ENCODE data around the gene WDR46. TPM values are rescaled to one million over a fixed set of nuclear protein-coding genes. Genes with fewer than 3 reads are reported as not detected.
"Not testable (repeated sequence)": the region's sequence is repeated elsewhere in the genome, so short reads cannot be mapped to it uniquely, and the experiment has no call there.

The WDR46 gene
- total RNA-seq, 1 experiment from 2014 or later = 57.0 TPM

GRCh38 chr6:33271117-33271467 lies 17.9 kb downstream of the WDR46 start:
- CTCF ChIA-PET = interaction anchor here (0.6 to 1.5 kb wide), 6 partner anchors 8 to 266 kb away, joined by 3 to 10 read pairs (median 3); no protein-coding TSS in a partner anchor

GRCh38 chr6:33264015-33264414 lies 25.0 kb downstream of the WDR46 start:
- DNase-seq (ENCODE audit: unreplicated experiment) = no peak
- Mint-ChIP-seq H3K4me1 (ENCODE audit: insufficient read depth, unreplicated experiment) (peaks cover 6% of the 10 kb centered on the region), H3K4me3 (ENCODE audit: unreplicated experiment) (no peak overlapping the region), H3K9me3 (ENCODE audit: unreplicated experiment) (no peaks in the 10 kb centered on the region), H3K27me3 (ENCODE audit: insufficient read depth, unreplicated experiment) (no peaks in the 10 kb centered on the region), H3K36me3 (ENCODE audit: insufficient read depth, unreplicated experiment) (peaks cover 76% of the 10 kb centered on the region), H3K27ac (ENCODE audit: low read depth, unreplicated experiment) (no peak overlapping the region)
- CTCF ChIA-PET = interaction anchor here (0.7 to 1.0 kb wide), 2 partner anchors 8 to 14 kb away, joined by 3 to 4 read pairs; partner anchors contain the start of gene RPS18
- BruUV-seq (replicated peaks) = no TSS peak
- no peak for TF ChIP-seq CTCF (IDR thresholded peaks at IDR 0.05; ENCODE audit: unreplicated experiment)
- intact Hi-C loops (cut with micrococcal nuclease) = no loop called here
- POLR2A ChIA-PET = interaction anchor here (0.6 to 11.1 kb wide), 4 partner anchors 7 to 292 kb away, joined by 3 to 155 read pairs (median 4); partner anchors contain the start of genes B3GALT4, RPS18 and VPS52

More at GRCh38 chr6:33271117-33271467, 17.9 kb downstream of the WDR46 start:
- Mint-ChIP-seq H3K36me3 (ENCODE audit: insufficient read depth, unreplicated experiment) (peaks cover 86% of the 10 kb centered on the region), H3K9me3 (ENCODE audit: unreplicated experiment) (no peaks in the 10 kb centered on the region), H3K27me3 (ENCODE audit: insufficient read depth, unreplicated experiment) (no peaks in the 10 kb centered on the region), H3K4me3 (ENCODE audit: unreplicated experiment) (peak overlapping the region; percentile 99), H3K27ac (ENCODE audit: low read depth, unreplicated experiment) (peak overlapping the region; percentile 100), H3K4me1 (ENCODE audit: insufficient read depth, unreplicated experiment) (peaks cover 28% of the 10 kb centered on the region)
- POLR2A ChIA-PET = interaction anchor here (0.5 to 5.4 kb wide), 33 partner anchors 10 to 1372 kb away, joined by 3 to 155 read pairs (median 8); partner anchors contain the start of genes BRD2, HSD17B8, KIFC1 and PFDN6
- no TSS peak for BruUV-seq (replicated peaks)
- intact Hi-C loops (cut with micrococcal nuclease) = no loop called here
- TF ChIP-seq CTCF (IDR thresholded peaks at IDR 0.05; ENCODE audit: unreplicated experiment) = no peak
- no peak for DNase-seq (ENCODE audit: unreplicated experiment)

GRCh38 chr6:33262490-33262889 lies 26.5 kb downstream of the WDR46 start:
- H3K27ac Mint-ChIP-seq (ENCODE audit: low read depth, unreplicated experiment); DNase-seq (ENCODE audit: unreplicated experiment); H3K4me1 Mint-ChIP-seq (ENCODE audit: insufficient read depth, unreplicated experiment); H3K9me3 Mint-ChIP-seq (ENCODE audit: unreplicated experiment); BruUV-seq (replicated peaks); intact Hi-C loops (cut with micrococcal nuclease); H3K27me3 Mint-ChIP-seq (ENCODE audit: insufficient read depth, unreplicated experiment); H3K4me3 Mint-ChIP-seq (ENCODE audit: unreplicated experiment): not testable (repeated sequence)
- ChIA-PET POLR2A (interaction anchor here (0.9 to 11.1 kb wide), 3 partner anchors 8 to 37 kb away, joined by 3 to 155 read pairs (median 3); partner anchors contain the start of genes RGL2, RPS18 and VPS52), CTCF (interaction anchor here (0.6 to 1.0 kb wide), 3 partner anchors 11 to 1123 kb away, joined by 3 read pairs; partner anchors contain the start of gene B3GALT4)
- peaks cover 74% of the 10 kb centered on the region for H3K36me3 Mint-ChIP-seq (ENCODE audit: insufficient read depth, unreplicated experiment)

- Mint-ChIP-seq H3K36me3 (ENCODE audit: insufficient read depth, unreplicated experiment) (peaks cover 59% of the 10 kb centered on the region), H3K4me3 (ENCODE audit: unreplicated experiment) (no peak overlapping the region), H3K27ac (ENCODE audit: low read depth, unreplicated experiment) (no peak overlapping the region), H3K4me1 (ENCODE audit: insufficient read depth, unreplicated experiment) (peaks cover 6% of the 10 kb centered on the region), H3K9me3 (ENCODE audit: unreplicated experiment) (no peaks in the 10 kb centered on the region), H3K27me3 (ENCODE audit: insufficient read depth, unreplicated experiment) (no peaks in the 10 kb centered on the region)
- no peak for TF ChIP-seq CTCF (IDR thresholded peaks at IDR 0.05; ENCODE audit: unreplicated experiment)
- BruUV-seq (replicated peaks) = no TSS peak
- intact Hi-C loops (cut with micrococcal nuclease) = no loop called here
- CTCF ChIA-PET = interaction anchor here (0.8 to 2.7 kb wide), 2 partner anchors 10 to 14 kb away, joined by 3 to 8 read pairs; no protein-coding TSS in a partner anchor
- DNase-seq (ENCODE audit: unreplicated experiment) = no peak
- POLR2A ChIA-PET = interaction anchor here (0.7 to 11.1 kb wide), 3 partner anchors 9 to 50 kb away, joined by 3 to 155 read pairs (median 60); partner anchors contain the start of genes RING1, RPS18 and VPS52
These were observed 30.0 kb downstream of the WDR46 start for GRCh38 chr6:33259032-33259431.
